Activated B cell treated with CpG ODN at 0.5 μM for 24 hours (primary cell): ENCODE measurements around the gene BCR. TPM values are rescaled to one million over a fixed set of nuclear protein-coding genes. Genes with fewer than 3 reads are reported as not detected.

ENCODE experiments used
- ATAC-seq: fragments of 200-7000 bp; cut with Tn5 transposase; one replicate; pipeline ENCODE4 v1.10.0; 2021; ENCODE audit warnings: low read depth, mild to moderate bottlenecking, moderate library complexity
- CTCF ChIA-PET: fragments of 350-600 bp; sonication (Branson Sonifier 250); formaldehyde crosslinking; loops from one replicate; lab custom pipeline; 2021; ENCODE audit warnings: antibody characterized with exemption; lab: Charles Lee
- POLR2A ChIA-PET: fragments of 350-600 bp; sonication (Branson Sonifier 250); formaldehyde crosslinking; loops from one replicate; lab custom pipeline; 2021; ENCODE audit warnings: antibody characterized with exemption; lab: Charles Lee
- DNase-seq: peaks from one replicate; pipeline ENCODE4 v3.0.0; 2022
- H3K27ac Mint-ChIP-seq: one replicate; pipeline ENCODE4 v1.8.0; 2020; ENCODE audit warnings: mixed read lengths
- H3K27me3 Mint-ChIP-seq: one replicate; pipeline ENCODE4 v1.8.0; 2021; ENCODE audit warnings: mixed read lengths
- H3K36me3 Mint-ChIP-seq: one replicate; pipeline ENCODE4 v1.8.0; 2021; ENCODE audit warnings: low read depth, mixed read lengths
- H3K4me1 Mint-ChIP-seq: one replicate; pipeline ENCODE4 v1.8.0; 2021; ENCODE audit warnings: mixed read lengths
- H3K4me3 Mint-ChIP-seq: one replicate; pipeline ENCODE4 v1.8.0; 2020; ENCODE audit warnings: mild to moderate bottlenecking, mixed read lengths
- H3K9me3 Mint-ChIP-seq: one replicate; pipeline ENCODE4 v1.8.0; 2020; ENCODE audit warnings: mixed read lengths
- CTCF ChIP-seq: fragments of 200-600 bp; IDR thresholded peaks from one replicate; pipeline ENCODE4 v1.8.0; 2022; ENCODE audit warnings: antibody characterized with exemption, mild to moderate bottlenecking
- intact Hi-C: fragments of 100-400 bp; cut with micrococcal nuclease; formaldehyde crosslinking; loops from one replicate; pipeline ENCODE4 v1.15.1; 2024
- total RNA-seq: library from RNA; stranded (reverse); gene quantifications from 2 replicates; pipeline ENCODE4 v1.2.3, GENCODE V29; 2022

BCR gene
- total RNA-seq, 1 donor from 2014 or later = 20.9 TPM

- Mint-ChIP-seq H3K4me3 (no peak overlapping the region), H3K27me3 (peaks cover 2% of the 10 kb centered on the region), H3K36me3 (peaks cover 18% of the 10 kb centered on the region), H3K9me3 (no peaks in the 10 kb centered on the region), H3K27ac (no peak overlapping the region), H3K4me1 (peaks cover 49% of the 10 kb centered on the region)
- intact Hi-C loops = no loop called here
- no peak for TF ChIP-seq CTCF
- ATAC-seq (no peak), DNase-seq (no peak)
- POLR2A ChIA-PET = no interaction called here
- CTCF ChIA-PET = interaction anchor here (3.0 kb wide), 1 partner anchor 8 kb away, joined by 9 read pairs; no protein-coding TSS in a partner anchor
Measured at GRCh38 chr22:23273445-23274145, 93.3 kb downstream of the BCR start.

- CTCF ChIA-PET = interaction anchor here (3.0 kb wide), 1 partner anchor 8 kb away, joined by 9 read pairs; no protein-coding TSS in a partner anchor
- intact Hi-C loops = no loop called here
Measured at GRCh38 chr22:23274146-23274526, 93.8 kb downstream of the BCR start.

GRCh38 chr22:23274891-23275694, 94.8 kb downstream of the BCR start:
- no peaks in the 10 kb centered on the region for H3K9me3 Mint-ChIP-seq
- DNase-seq (no peak), ATAC-seq (no peak)
- H3K4me3 Mint-ChIP-seq = no peak overlapping the region
- peaks cover 19% of the 10 kb centered on the region for H3K36me3 Mint-ChIP-seq
- ChIA-PET CTCF (no interaction called here), POLR2A (no interaction called here)
- H3K27me3 Mint-ChIP-seq = peaks cover 2% of the 10 kb centered on the region
- no peak overlapping the region for H3K27ac Mint-ChIP-seq
- intact Hi-C loops = no loop called here
- H3K4me1 Mint-ChIP-seq = peaks cover 34% of the 10 kb centered on the region
- TF ChIP-seq CTCF = no peak

More at GRCh38 chr22:23274146-23274526, 93.8 kb downstream of the BCR start:
- ATAC-seq = no peak
- DNase-seq = no peak
- TF ChIP-seq CTCF = no peak
- Mint-ChIP-seq H3K4me3 (no peak overlapping the region), H3K27ac (no peak overlapping the region), H3K4me1 (peaks cover 44% of the 10 kb centered on the region), H3K36me3 (peaks cover 18% of the 10 kb centered on the region), H3K9me3 (no peaks in the 10 kb centered on the region), H3K27me3 (peaks cover 2% of the 10 kb centered on the region)
- POLR2A ChIA-PET = no interaction called here

DNA sequence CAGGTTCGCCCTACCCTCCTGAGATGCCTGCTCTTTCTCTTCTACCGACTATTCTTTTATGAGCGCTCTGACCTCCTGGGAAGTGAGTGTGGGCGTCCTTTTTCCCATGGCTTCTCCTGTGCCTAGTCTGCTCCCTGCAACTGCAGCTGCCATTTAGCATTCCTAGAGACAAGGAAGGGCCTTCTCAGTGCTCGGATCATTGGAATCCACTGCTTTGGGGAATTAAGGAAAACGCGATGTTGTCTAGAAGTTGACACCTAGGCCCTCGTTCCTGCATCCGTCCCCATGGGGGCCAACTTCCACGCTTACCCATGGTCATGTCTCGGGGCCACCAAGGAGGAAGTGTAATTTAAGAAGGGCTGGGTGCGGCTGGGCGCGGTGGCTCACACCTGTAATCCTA, 95.4 kb downstream of the BCR start:
- Mint-ChIP-seq H3K36me3 (peaks cover 19% of the 10 kb centered on the region), H3K27me3 (peaks cover 2% of the 10 kb centered on the region), H3K4me1 (peaks cover 28% of the 10 kb centered on the region), H3K4me3 (no peak overlapping the region), H3K9me3 (no peaks in the 10 kb centered on the region), H3K27ac (no peak overlapping the region)
- ATAC-seq (no peak), DNase-seq (no peak)
- intact Hi-C loops = loop anchor here (2.0 kb wide), 1 partner anchor 55 kb away; no protein-coding TSS in a partner anchor
- ChIA-PET CTCF (interaction anchor here (0.6 kb wide), 1 partner anchor 104 kb away, joined by 3 read pairs; no protein-coding TSS in a partner anchor), POLR2A (no interaction called here)
- TF ChIP-seq CTCF = no peak
